Measurements from ENCODE around the gene HRK.

DNA sequence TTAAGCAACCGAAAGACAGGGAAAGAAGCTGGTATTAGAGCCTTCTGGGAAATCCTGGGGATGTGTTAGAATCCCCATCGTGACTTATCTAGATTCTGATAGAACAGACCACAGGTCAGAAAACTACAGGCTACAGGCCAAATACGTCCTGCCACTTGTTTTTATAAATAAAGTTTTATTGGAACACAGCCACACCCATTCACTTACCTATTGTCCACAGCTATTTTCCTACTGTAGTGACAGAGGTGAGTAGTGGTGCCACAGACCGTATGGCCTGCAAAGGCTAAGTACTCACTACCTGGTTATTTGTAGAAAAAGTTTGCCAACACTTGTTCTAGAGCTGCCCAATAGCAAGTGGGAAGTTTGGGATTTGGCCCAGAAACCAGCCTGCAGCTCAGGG is 53.8 kb downstream of the HRK start:
- TF ChIP-seq MTF2 (CRISPR knock-in tag; IDR thresholded peaks at IDR 0.05; ENCODE audit: borderline replicate concordance) (no peak), ZNF143 (CRISPR knock-in tag; IDR thresholded peaks at IDR 0.05) (no peak), POLR2A (IDR thresholded peaks at IDR 0.05; ENCODE audit: insufficient read depth in 1 of 2, low read depth in 2 of 2, low read length in 2 of 2) (no peak), RBM22 (optimal IDR thresholded peaks at IDR 0.05; ENCODE audit: low read length) (no peak), JUND (CRISPR knock-in tag; IDR thresholded peaks at IDR 0.05) (no peak), CHD2 (IDR thresholded peaks at IDR 0.05; ENCODE audit: low read depth, low read length) (no peak), CEBPB (IDR thresholded peaks at IDR 0.05; ENCODE audit: borderline replicate concordance, low read depth, low read length) (no peak), SMAD3 (CRISPR knock-in tag; IDR thresholded peaks at IDR 0.05) (no peak), SMC3 (IDR thresholded peaks at IDR 0.05; ENCODE audit: low read length) (no peak), ATF1 (CRISPR knock-in tag; IDR thresholded peaks at IDR 0.05) (no peak), ZNF562 (CRISPR knock-in tag; IDR thresholded peaks at IDR 0.05; ENCODE audit: borderline replicate concordance) (no peak)
- TF ChIP-seq, protein P1, sequence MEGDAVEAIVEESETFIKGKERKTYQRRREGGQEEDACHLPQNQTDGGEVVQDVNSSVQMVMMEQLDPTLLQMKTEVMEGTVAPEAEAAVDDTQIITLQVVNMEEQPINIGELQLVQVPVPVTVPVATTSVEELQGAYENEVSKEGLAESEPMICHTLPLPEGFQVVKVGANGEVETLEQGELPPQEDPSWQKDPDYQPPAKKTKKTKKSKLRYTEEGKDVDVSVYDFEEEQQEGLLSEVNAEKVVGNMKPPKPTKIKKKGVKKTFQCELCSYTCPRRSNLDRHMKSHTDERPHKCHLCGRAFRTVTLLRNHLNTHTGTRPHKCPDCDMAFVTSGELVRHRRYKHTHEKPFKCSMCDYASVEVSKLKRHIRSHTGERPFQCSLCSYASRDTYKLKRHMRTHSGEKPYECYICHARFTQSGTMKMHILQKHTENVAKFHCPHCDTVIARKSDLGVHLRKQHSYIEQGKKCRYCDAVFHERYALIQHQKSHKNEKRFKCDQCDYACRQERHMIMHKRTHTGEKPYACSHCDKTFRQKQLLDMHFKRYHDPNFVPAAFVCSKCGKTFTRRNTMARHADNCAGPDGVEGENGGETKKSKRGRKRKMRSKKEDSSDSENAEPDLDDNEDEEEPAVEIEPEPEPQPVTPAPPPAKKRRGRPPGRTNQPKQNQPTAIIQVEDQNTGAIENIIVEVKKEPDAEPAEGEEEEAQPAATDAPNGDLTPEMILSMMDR (CRISPR knock-in tag; IDR thresholded peaks at IDR 0.05): no peak
- TF ChIP-seq, protein P2, sequence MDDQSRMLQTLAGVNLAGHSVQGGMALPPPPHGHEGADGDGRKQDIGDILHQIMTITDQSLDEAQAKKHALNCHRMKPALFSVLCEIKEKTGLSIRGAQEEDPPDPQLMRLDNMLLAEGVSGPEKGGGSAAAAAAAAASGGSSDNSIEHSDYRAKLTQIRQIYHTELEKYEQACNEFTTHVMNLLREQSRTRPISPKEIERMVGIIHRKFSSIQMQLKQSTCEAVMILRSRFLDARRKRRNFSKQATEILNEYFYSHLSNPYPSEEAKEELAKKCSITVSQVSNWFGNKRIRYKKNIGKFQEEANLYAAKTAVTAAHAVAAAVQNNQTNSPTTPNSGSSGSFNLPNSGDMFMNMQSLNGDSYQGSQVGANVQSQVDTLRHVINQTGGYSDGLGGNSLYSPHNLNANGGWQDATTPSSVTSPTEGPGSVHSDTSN (CRISPR knock-in tag; IDR thresholded peaks at IDR 0.05; ENCODE audit: borderline replicate concordance): no peak
- TF ChIP-seq, protein P3, sequence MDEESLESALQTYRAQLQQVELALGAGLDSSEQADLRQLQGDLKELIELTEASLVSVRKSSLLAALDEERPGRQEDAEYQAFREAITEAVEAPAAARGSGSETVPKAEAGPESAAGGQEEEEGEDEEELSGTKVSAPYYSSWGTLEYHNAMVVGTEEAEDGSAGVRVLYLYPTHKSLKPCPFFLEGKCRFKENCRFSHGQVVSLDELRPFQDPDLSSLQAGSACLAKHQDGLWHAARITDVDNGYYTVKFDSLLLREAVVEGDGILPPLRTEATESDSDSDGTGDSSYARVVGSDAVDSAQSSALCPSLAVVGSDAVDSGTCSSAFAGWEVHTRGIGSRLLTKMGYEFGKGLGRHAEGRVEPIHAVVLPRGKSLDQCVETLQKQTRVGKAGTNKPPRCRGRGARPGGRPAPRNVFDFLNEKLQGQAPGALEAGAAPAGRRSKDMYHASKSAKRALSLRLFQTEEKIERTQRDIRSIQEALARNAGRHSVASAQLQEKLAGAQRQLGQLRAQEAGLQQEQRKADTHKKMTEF (CRISPR knock-in tag; IDR thresholded peaks at IDR 0.05): no peak
